Hepatocyte (in vitro differentiated cells): ENCODE results near the gene NDUFS6. TPM values are rescaled to one million over a fixed set of nuclear protein-coding genes. Genes with fewer than 3 reads are reported as not detected.

Source experiments
- DNase-seq: peaks from one replicate; pipeline ENCODE4 v3.0.0-alpha.2; 2016; ENCODE audit warnings: low spot score
- H2AFZ ChIP-seq: fragments of 200-600 bp; sonication (generic); 2 replicates; pipeline ENCODE4 v1.6.0; 2016; ENCODE audit warnings: antibody characterized with exemption, mild to moderate bottlenecking
- H3K27ac ChIP-seq: fragments of 200-600 bp; sonication (generic); 2 replicates; pipeline ENCODE4 v1.5.1; 2016; ENCODE audit warnings: mild to moderate bottlenecking
- H3K27me3 ChIP-seq: fragments of 200-600 bp; sonication (generic); 2 replicates; pipeline ENCODE4 v1.6.1; 2016
- H3K36me3 ChIP-seq: fragments of 200-600 bp; sonication (generic); replicated peaks from 2 replicates; pipeline ENCODE4 v1.5.1; 2016; ENCODE audit warnings: low read depth; ENCODE audit not compliant: insufficient read depth
- H3K4me1 ChIP-seq: fragments of 200-600 bp; sonication (generic); 2 replicates; pipeline ENCODE4 v1.5.1; 2016; ENCODE audit warnings: mild to moderate bottlenecking, moderate library complexity; ENCODE audit not compliant: insufficient read depth
- H3K4me2 ChIP-seq: fragments of 200-600 bp; sonication (generic); 2 replicates; pipeline ENCODE4 v1.6.0; 2016
- H3K4me3 ChIP-seq: fragments of 200-600 bp; sonication (generic); 2 replicates; pipeline ENCODE4 v1.5.1; 2016; ENCODE audit warnings: mild to moderate bottlenecking
- H3K79me2 ChIP-seq: fragments of 200-600 bp; sonication (generic); 2 replicates; pipeline ENCODE4 v1.6.0; 2017; ENCODE audit warnings: mild to moderate bottlenecking
- H3K9me2 ChIP-seq: fragments of 200-600 bp; sonication (generic); replicated peaks from 2 replicates; pipeline ENCODE4 v1.6.0; 2017; ENCODE audit warnings: mild to moderate bottlenecking; ENCODE audit not compliant: insufficient read depth
- H3K9me3 ChIP-seq: fragments of 200-600 bp; sonication (generic); 2 replicates; pipeline ENCODE4 v1.5.1; 2016; ENCODE audit warnings: low read depth, mild to moderate bottlenecking
- H4K20me1 ChIP-seq: fragments of 200-600 bp; sonication (generic); 2 replicates; pipeline ENCODE4 v1.6.0; 2016; ENCODE audit warnings: mild to moderate bottlenecking; ENCODE audit not compliant: insufficient read depth, poor library complexity, severe bottlenecking
- EZH2 ChIP-seq: fragments of 200-600 bp; sonication (generic); IDR thresholded peaks from 2 replicates; pipeline ENCODE4 v1.6.1; 2016; ENCODE audit warnings: antibody characterized with exemption, mild to moderate bottlenecking, borderline replicate concordance
- EZH2phosphoT487 ChIP-seq: fragments of 200-600 bp; sonication (generic); IDR thresholded peaks from one replicate; pipeline ENCODE4 v1.6.1; 2018; ENCODE audit warnings: antibody characterized with exemption, mild to moderate bottlenecking, low read depth, moderate library complexity; ENCODE audit not compliant: unreplicated experiment, severe bottlenecking
- whole genome bisulfite sequencing: methylation state at CpG from one replicate; pipeline ENCODE4 v1.1.6; 2016; ENCODE audit warnings: low lambda C conversion rate; ENCODE audit errors: missing lambda C conversion rate; 5-methylcytosine and 5-hydroxymethylcytosine counted together
- polyA plus RNA-seq: library from polyadenylated mRNA; unstranded; fragments of >200 nt; fragmentation: Nextera tagmentation; extraction: Ambion mirVana; gene quantifications from 2 replicates; pipeline ENCODE4 v1.2.1, GENCODE V29; 2016
- total RNA-seq: library from RNA; depleted of rRNA; stranded (reverse); fragments of >200 nt; gene quantifications from 2 replicates; pipeline ENCODE4 v1.2.3, GENCODE V29; 2014
- TF ChIP-seq, protein P1 (sequence below): fragments of 200-600 bp; sonication (generic); IDR thresholded peaks from 2 replicates; pipeline ENCODE4 v1.5.1; 2016; ENCODE audit warnings: antibody characterized with exemption, mild to moderate bottlenecking; ENCODE audit not compliant: poor library complexity

The NDUFS6 gene
- total and polyA plus RNA-seq, 2 experiments from 2014 or later = 29.3 to 108 TPM

DNA sequence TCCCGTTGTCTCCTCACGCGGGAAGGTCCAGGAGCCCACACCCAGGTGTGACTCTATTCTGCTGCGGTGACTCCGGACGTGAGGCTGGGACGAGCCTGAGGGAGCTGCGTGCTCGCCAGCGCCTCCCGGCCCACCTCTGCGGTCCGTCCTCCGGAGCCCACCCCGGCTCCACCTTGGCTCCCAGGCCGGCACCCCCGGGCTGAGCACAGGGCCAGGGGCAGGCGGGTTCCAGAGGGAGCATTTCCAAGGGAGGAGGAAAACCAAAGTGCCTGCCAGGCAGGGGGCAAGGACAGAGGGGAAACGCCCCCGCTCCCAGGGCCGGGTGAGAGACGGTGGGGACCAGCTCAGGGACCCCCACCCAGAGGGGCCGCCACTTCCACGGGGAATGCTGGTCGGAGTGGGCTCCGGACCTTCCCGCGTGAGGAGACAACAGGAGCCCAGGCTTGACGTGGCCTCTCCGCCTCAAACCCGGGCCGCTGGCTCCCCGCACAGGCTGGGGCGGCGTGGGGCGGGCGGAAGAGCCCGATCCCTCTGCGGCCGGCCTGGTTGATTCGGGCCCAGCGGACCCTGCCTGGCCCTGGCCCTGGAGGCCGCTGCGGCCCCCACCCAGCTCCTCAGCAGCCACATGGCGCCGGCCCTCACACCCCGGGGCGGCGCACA lies 55.5 kb downstream of the NDUFS6 start:
- TF ChIP-seq, protein P1, sequence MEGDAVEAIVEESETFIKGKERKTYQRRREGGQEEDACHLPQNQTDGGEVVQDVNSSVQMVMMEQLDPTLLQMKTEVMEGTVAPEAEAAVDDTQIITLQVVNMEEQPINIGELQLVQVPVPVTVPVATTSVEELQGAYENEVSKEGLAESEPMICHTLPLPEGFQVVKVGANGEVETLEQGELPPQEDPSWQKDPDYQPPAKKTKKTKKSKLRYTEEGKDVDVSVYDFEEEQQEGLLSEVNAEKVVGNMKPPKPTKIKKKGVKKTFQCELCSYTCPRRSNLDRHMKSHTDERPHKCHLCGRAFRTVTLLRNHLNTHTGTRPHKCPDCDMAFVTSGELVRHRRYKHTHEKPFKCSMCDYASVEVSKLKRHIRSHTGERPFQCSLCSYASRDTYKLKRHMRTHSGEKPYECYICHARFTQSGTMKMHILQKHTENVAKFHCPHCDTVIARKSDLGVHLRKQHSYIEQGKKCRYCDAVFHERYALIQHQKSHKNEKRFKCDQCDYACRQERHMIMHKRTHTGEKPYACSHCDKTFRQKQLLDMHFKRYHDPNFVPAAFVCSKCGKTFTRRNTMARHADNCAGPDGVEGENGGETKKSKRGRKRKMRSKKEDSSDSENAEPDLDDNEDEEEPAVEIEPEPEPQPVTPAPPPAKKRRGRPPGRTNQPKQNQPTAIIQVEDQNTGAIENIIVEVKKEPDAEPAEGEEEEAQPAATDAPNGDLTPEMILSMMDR = no peak
- TF ChIP-seq EZH2phosphoT487 (no peak), EZH2 (no peak)
- Histone ChIP-seq H3K36me3 (no peaks in the 10 kb centered on the region), H4K20me1 (no peaks in the 10 kb centered on the region), H3K9me3 (no peaks in the 10 kb centered on the region), H3K4me1 (no peaks in the 10 kb centered on the region), H2AFZ (no peak overlapping the region), H3K9me2 (no peaks in the 10 kb centered on the region), H3K27me3 (peaks cover 28% of the 10 kb centered on the region), H3K27ac (no peak overlapping the region), H3K4me2 (no peak overlapping the region), H3K79me2 (no peaks in the 10 kb centered on the region), H3K4me3 (no peak overlapping the region)
- WGBS = 98% methylated on average over 32 of the region's 49 CpGs
- no peak for DNase-seq

DNA sequence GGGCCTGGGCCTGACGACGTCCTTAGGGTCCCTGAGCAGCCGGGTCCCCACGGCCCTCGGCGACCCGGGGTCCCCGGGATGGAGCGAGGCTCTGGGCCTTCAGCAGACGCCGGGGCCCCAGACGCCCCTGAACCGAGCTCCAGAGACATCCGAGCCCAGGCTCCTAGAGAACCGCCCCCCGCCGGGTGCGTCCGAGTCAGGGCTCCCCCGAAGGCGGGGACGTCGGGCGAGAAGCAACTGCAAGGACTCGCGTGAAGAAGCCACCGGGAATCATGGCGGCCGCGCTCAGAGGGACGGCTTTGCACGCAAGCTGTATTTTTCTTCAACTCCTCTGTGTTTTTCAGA lies 56.0 kb downstream of the NDUFS6 start:
- no peak for DNase-seq
- 95% methylated on average over 31 of the region's 32 CpGs for WGBS
- Histone ChIP-seq H3K27ac (no peak overlapping the region), H3K27me3 (peaks cover 25% of the 10 kb centered on the region), H4K20me1 (no peaks in the 10 kb centered on the region), H3K4me2 (no peak overlapping the region), H2AFZ (no peak overlapping the region), H3K9me2 (no peaks in the 10 kb centered on the region), H3K79me2 (no peaks in the 10 kb centered on the region), H3K9me3 (no peaks in the 10 kb centered on the region), H3K36me3 (no peaks in the 10 kb centered on the region), H3K4me3 (no peak overlapping the region), H3K4me1 (no peaks in the 10 kb centered on the region)
- TF ChIP-seq, protein P1 = no peak
- TF ChIP-seq EZH2phosphoT487 = no peak
- no peak for TF ChIP-seq EZH2

DNA sequence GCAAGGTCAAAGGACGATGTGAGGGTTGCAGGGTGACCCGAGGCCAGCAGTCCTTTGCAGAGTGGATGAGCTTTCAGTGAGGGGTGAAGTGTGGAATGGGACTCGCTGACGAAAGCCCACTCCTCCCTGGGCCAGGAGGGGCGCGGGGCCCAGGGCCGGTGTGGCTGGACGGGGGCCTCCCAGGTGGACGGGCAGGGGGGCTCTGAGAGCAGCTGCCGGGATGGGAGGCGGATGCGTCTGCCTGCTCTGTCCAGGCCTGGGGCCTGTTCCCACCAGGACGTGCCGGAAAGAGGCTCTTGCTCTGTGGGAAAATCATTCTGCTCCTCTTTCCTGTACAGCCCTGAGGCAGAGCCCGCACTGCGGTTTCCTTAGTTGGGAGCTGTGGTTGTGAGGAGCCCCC lies 57.2 kb downstream of the NDUFS6 start:
- H3K79me2 ChIP-seq = no peaks in the 10 kb centered on the region
- H3K4me1 ChIP-seq = no peaks in the 10 kb centered on the region
- H2AFZ ChIP-seq = no peak overlapping the region
- no peak overlapping the region for H3K27ac ChIP-seq
- DNase-seq = no peak
- no peak overlapping the region for H3K4me3 ChIP-seq
- H3K27me3 ChIP-seq = peaks cover 17% of the 10 kb centered on the region
- H4K20me1 ChIP-seq = no peaks in the 10 kb centered on the region
- 96% methylated on average over 13 of the region's 16 CpGs for WGBS
- no peaks in the 10 kb centered on the region for H3K9me3 ChIP-seq
- H3K4me2 ChIP-seq = no peak overlapping the region
- H3K9me2 ChIP-seq = no peaks in the 10 kb centered on the region
- TF ChIP-seq, protein P1 = no peak
- TF ChIP-seq EZH2 (no peak), EZH2phosphoT487 (no peak)
- no peaks in the 10 kb centered on the region for H3K36me3 ChIP-seq

DNA sequence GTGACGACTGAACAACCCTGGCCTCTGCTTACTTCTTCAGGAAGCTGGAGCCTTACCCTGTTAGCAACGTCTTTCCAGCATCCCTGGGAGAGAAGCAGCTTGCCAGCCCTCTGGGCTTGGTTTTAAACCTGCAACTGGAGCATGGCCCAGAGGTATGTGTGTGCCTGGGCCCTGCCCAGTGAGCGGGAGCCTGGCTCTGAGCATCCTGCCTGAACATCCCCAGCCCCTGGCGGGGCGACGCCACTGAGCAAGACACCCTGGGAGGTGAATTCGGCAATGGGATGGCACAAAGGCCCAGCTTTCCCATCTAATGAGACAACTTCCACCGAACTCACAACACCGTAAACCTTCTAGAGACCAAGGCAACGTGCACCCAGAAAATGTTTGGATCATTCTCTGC lies 57.9 kb downstream of the NDUFS6 start:
- Histone ChIP-seq H3K27me3 (peaks cover 11% of the 10 kb centered on the region), H3K9me2 (no peaks in the 10 kb centered on the region), H4K20me1 (no peaks in the 10 kb centered on the region), H2AFZ (no peak overlapping the region), H3K9me3 (no peaks in the 10 kb centered on the region), H3K36me3 (no peaks in the 10 kb centered on the region), H3K4me2 (no peak overlapping the region), H3K4me1 (no peaks in the 10 kb centered on the region), H3K79me2 (no peaks in the 10 kb centered on the region), H3K4me3 (no peak overlapping the region), H3K27ac (no peak overlapping the region)
- TF ChIP-seq EZH2 (no peak), EZH2phosphoT487 (no peak)
- TF ChIP-seq, protein P1 = no peak
- WGBS = 88% methylated on average over 10 of the region's 10 CpGs
- DNase-seq = no peak
